HG03139 (cell line): Measurements from ENCODE around the gene NOX5.

Experiments used
- ATAC-seq: cut with Tn5 transposase; IDR thresholded peaks from one replicate; pipeline ENCODE4 v1.9.1; 2021; ENCODE audit not compliant: unreplicated experiment

NOX5 gene

DNA sequence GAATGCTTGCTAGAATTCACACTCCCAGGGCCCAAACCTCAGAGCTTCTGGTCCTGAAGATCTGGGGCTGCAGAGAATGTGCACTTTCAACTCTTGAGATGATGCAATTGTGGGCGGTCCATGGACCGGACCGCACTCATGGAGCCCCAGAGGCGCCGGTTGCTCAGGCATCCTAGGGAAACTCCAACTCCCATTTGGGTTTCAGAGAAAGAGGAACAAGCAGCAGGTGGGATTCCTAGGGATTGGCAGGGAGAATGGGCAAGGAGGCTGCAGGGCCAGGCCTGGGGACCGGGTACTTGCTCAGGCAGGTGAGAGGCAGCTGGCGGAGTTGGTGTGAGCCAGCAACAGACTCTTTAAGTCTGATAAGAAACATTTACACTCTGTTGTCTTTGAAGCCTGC is 3.5 kb downstream of the NOX5 start:
- ATAC-seq: no peak

DNA sequence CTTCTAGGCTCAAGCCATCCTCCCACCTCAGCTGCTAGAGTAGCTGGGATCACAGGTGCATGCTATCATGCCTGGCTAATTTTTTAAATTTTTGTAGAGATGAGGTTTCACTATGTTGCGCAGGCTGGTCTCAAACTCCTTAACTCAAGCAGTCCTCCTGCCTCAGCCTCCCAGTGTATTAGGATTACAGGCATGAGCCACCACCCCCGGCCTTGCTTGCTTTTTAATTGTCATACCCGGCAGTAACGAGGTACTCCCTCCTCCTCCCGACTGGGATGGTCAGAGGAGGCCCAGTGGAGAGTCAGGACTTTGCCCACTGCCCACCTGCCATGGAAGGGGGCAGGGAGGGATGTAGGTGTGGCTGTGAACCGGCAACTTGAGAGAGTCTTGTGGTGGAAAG is 4.5 kb downstream of the NOX5 start:
- no peak for ATAC-seq

DNA sequence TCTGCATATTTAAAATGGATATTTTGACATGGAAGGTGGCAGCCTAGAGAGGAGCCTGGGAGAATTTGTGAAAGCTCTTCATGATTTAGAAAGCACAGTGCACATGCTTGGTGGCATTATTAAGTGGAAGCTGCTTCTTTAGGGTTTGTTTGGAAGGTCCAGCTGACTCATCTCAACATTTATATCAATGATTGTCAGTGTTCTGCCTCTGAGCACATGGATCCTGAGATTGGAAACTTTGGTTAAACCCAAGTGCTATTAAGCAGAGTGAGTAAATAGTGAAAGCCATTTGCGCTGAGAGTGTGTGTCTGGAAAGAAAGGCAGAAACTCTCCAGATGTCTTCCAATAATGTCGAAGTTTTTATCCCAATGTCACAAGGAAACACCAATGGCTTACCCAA is 7.4 kb downstream of the NOX5 start:
- no peak for ATAC-seq

DNA sequence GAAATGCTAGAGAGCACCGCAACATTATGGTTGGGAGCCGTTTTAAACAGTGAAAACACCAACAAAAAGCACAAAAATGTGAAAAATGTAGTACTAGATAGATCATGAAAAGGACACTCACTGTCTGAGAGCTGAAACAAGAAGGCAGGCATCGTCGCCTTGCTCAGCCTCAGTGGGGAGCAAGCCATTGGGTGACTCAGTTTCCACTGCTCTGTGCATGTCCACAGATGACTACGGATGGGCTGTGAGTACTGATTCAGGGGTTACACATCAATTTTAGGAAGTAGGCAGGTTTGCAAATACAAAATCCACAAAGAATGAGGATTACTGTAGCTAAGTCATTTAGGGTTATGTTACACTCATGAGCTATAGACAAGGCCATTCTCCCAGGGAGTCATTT is 10.8 kb downstream of the NOX5 start:
- no peak for ATAC-seq

DNA sequence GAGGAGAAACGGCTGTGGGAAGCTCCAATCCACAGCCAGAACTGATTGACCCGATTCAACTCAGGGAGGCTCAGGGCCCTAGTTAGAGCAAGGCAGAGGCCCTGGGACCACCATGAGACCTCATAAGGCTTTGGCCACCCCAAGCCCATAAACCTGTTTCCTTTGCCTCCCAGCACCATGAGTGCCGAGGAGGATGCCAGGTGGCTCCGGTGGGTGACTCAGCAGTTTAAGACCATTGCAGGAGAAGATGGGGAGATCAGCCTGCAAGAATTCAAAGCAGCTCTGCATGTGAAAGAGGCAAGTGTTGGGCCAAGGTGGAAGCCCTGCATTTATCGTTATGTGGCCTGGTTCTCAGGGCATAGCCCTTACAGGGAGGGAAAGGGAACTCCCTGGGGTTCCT is 11.9 kb downstream of the NOX5 start:
- no peak for ATAC-seq

DNA sequence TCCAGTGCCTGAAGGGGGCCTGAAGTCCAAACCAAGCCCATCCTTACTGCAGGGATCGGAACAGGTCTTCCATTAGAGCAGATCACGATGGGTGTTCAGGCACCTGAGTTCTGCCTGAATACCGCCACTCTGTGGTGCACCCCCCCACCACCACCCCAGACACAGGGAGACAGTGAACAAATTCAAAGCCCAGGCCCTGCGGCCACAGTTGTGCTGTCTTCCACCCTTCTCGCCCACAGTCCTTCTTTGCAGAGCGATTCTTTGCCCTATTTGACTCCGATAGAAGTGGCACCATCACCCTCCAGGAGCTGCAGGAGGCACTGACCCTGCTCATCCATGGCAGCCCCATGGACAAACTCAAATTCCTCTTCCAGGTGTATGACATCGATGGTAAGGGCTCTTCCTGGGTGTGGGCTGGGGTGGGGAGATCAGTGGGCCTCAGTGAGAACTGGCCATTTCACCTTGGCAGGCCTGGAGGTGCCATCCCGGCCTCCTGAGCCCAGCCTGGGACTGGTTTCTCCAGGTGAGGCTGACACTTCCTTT is 13.6 kb downstream of the NOX5 start:
- no peak for ATAC-seq

DNA sequence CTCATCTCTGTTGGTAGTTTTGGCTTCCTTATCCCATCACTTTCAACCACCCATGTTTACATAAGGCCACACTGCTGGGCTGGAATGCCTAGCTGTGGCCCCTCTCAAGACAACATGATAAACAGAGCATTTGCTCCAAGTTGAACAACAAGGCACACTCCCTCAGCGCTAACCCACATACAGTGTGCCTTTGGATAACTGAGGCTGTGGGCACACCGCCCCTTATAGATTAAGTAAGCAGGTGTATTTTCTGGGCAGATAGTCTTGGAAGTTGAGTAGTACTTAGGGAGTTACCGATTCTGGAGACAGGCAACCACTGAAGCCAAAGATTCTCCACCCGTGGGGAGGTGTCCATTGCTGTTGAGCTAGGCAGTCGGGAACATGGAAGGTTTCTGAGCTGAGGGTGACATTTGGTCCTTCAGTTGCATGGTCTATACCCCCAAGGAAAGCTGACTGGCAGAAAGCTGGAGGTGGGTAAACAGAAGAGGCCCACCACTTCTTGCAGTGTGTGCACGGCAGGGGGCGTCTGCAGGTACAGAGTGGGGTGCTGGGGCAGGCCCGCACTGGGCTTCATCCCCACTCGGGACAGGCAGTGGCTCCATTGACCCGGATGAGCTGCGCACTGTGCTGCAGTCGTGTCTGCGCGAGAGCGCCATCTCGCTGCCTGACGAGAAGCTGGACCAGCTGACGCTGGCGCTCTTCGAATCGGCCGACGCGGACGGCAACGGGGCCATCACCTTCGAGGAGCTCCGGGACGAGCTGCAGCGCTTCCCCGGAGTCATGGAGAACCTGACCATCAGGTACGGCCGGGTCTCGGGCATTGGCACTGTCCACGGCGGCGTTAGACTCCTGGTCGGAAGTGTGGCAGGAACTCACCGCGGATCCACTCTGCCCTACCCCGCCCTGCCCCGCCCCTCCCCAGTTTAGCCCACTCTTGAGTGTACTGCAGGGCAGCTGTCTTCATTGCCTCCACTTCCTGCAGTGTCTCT is 16.8 kb downstream of the NOX5 start:
- no peak for ATAC-seq

DNA sequence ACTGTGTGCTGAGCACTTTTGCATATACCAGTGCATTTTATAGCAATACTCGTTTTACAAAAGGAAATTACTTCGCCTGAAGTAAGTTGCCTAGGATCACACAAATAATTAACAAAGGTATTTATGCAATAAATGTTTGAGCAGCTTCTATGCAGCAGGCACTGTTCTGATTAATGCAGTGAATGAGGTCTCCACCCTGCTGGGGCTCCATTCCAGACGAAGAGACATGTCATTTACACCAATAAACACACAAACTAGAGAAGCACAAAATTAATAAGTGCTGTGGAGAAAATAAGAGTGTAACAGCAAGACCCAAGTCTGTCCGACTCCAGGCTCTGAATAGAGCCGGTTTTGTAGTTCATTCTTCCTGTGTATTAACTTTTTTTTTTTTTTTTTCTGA is 17.5 kb downstream of the NOX5 start:
- ATAC-seq: no peak

DNA sequence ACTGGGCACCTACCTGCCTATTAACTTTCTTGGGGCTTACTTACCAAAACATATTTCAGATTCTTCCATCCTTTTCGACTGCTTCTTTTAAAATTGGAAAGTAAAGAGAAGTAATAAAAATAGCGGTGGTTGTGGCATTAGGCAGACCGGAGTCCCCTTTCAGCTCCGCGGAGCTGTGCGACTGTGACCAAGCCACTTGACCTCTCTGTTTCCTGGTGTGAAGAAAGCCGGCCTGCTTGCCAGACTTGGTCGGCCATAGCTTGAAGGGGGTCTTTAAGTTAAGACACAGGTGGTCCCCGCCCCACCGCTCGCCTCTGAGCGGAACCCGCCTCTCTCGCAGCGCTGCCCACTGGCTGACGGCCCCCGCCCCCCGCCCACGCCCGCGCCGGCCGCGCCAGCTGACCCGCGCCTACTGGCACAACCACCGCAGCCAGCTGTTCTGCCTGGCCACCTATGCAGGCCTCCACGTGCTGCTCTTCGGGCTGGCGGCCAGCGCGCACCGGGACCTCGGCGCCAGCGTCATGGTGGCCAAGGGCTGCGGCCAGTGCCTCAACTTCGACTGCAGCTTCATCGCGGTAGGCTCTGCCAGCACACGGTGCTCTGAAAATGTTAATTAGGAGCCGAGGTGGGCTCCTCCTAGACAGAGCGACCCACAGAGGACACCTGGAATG is 18.3 kb downstream of the NOX5 start:
- no peak for ATAC-seq

DNA sequence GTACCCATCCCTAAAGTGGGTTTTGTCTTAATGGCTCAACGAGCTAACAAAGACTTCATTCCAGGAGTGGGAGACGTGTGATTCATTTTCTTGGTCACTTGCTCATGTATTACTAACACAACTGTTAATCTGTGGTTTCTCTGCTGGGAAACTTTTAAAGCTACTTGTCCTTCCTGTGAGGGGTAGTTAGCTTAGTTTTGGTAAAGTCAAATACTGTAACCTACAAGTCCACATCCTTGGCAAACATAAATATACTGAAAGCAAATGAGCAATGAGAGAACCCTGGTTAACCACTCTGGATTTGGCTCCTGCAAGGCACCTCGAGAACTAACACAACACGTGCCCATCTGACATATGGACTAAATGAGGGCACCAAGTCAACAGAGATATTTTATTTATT is 19.9 kb downstream of the NOX5 start:
- ATAC-seq: no peak

DNA sequence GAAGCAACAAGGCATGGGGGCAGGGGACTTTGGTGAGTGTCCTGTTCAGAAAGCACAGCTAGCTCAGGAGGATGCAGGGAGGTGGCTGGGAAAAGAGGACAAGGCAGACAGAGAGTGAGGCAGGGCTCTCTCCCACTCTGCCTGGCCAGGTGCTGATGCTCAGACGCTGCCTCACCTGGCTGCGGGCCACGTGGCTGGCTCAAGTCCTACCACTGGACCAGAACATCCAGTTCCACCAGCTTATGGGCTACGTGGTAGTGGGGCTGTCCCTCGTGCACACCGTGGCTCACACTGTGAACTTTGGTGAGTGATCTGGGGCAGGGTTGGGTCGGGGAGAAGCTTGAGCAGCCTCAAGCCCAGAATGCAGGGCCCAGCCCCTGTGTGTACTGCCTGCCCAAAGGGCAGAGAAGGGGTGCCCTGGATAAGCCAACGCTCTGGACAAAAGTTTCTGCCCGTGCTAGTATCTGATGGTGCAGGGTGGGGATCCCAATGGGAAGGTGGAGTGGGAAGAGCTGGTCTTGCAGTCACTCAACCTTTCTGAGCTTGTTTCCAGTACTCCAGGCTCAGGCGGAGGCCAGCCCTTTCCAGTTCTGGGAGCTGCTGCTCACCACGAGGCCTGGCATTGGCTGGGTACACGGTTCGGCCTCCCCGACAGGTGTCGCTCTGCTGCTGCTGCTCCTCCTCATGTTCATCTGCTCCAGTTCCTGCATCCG is 20.9 kb downstream of the NOX5 start:
- no peak for ATAC-seq

DNA sequence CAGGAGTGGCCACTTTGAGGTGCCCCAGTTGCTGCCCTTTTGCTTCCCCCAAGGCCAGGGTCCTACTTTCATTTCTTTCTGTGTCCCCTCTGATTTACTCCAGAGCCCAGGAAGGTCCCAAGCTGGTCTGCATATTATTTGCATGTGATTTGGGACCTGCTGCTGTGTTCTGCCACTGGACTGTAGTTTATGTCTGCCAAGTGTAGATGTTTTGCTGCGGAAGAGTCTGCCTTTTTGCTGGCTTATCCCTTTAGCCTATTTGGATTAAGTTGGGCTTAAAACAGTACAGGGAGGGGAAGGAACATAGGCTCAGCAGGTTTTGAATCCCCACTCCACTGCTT is 21.4 kb downstream of the NOX5 start:
- no peak for ATAC-seq

DNA sequence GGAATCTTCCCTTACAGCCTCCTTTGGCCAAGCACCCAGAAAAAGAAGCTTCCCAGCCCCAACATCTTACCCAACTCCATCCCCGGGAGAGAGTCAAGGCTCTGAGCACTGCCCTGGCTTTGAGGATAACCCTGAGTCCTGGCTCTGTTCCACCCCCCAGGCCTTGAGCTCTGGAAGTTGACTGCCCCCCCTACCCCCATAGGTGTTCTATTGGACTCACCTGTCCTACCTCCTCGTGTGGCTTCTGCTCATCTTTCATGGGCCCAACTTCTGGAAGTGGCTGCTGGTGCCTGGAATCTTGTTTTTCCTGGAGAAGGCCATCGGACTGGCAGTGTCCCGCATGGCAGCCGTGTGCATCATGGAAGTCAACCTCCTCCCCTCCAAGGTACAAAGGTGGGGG is 22.3 kb downstream of the NOX5 start:
- no peak for ATAC-seq

DNA sequence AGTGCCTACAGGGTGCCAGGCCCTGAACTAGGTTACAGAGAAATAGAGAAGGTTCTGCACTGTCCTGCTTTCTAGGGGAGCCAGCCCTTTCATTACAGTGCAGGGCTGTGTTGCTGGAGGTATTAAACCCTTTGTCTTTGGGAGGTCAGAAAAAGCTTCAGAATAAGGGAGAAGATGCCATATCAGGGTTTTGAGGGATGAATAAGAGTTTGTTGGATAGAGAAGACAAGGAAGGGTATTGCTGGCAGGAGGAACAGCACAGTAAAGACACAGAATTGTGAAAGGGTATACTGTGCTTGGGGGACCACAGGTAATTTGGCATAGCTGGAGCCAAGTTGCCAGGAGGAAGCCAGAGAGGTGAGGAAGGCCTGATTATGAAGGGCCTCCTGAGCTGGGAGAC is 23.0 kb downstream of the NOX5 start:
- ATAC-seq: no peak

DNA sequence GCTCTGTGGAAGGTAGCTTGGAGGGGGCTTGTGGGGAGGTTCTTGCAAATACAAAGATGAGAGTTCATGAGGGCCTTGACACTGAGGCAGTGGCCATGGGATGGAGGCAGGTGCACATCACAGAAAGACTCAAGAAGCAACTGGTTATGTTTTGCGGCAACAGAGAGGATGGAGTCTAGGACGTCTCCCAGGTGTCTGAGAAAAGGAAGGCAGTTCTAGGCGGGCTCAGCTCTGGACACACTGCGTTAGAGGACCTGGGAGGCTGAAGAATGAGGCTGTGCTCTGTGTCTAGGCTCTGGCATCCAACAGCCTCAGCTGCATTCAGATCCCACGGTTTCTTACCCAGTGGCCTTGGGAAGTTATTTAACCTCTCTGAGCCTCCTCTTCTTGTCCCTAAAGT is 23.5 kb downstream of the NOX5 start:
- no peak for ATAC-seq

DNA sequence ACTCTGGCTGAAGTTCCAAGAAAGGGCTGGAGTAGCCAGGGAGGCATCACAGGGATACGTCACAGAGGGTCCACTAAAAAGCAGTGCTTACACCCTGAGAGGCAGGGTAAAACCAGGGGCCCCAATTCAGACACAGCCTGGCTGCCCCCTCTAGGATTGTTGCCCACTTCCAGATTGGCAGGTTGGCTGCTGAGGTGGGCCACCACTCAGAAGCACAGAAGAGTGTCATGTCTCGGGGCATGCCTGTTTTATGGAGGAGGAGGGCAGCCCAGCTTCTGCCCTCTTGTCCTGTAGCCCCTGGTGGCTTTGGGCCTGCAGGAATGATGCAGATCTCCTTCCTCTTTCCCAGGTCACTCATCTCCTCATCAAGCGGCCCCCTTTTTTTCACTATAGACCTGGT is 24.0 kb downstream of the NOX5 start:
- no peak for ATAC-seq

DNA sequence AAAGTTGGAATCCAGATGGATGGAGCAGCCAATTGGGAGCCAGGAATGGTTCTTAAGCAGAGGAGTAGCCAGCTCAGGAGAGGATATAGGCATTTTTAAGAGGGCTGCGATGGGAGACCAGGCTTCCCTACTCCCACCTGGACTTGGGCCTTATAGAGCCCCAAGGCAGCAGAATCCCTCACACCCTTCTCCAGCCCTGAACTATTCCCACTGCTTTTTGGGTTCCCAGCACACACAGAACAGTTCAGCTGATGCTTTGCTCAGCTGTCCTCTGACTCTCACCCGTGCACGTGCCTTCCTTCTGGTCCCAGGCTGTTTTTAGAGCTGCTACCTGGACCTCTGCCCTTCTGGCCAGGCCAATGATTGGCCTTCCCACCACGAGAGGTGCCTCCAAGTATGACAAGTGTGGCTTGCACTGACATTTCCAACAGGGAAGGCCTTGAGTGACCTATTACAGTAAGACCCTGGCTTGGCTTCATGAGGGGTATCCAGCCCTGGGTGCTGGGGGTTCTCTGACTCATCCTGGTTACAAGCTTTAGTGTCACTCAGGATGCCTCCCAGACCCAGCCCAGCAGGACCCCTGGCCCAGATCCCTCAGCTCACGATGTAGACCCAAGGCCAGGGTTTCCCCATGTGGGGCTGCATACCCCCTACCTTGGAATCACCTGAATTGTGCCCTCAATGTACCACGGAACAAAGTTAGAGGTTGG is 25.2 kb downstream of the NOX5 start:
- ATAC-seq: no peak

DNA sequence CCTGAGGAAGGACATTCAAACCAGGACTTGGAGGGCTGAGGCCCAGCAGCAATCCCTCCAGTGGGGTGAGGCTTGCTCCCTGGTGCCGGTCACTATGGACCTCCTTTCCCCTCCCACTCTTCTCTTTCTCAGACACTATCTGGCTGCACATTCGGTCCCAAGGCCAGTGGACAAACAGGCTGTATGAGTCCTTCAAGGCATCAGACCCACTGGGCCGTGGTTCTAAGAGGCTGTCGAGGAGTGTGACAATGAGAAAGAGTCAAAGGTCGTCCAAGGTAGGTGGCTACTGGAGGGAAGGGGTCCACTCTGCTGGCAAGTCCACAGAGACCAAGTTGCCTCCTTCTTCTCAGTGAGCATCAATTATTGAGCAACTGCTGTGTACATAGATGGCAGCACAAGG is 28.0 kb downstream of the NOX5 start:
- ATAC-seq: no peak

DNA sequence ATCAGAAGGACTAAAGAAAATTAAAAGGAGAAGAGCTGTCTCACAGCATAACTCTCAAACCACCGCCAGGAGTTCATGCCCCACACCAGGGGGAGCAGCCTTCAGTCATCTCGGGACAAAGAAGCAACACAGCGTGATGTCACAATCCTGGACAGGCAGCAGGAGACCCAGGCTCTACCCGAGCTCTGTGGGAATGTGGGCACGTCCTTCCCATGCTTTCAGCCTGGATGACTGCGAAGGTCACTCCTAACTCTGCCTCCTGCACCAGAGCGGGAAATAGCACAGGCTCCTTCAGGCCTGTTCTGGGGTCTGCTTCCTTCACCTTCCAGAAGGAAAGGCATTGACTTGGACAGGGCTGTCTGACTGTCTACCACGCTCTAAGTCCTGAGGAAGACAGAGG is 31.3 kb downstream of the NOX5 start:
- ATAC-seq: no peak

DNA sequence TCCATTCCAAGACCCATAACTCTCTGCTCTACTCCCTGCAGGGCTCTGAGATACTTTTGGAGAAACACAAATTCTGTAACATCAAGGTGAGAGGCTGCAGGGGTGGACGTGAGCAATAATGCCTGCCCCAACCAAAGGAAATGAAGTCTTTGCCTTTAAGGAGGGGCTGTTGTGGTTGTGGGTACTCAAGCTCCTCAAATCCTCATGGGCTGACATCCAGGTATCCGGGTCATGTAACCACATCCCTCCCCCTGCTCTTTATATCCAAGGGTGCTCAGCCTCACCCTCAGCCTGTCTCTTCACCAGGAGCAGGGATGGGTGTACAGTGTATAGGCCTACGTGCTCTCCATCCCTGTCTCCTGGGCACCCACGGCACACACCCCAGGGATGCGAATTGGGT is 32.3 kb downstream of the NOX5 start:
- no peak for ATAC-seq

DNA sequence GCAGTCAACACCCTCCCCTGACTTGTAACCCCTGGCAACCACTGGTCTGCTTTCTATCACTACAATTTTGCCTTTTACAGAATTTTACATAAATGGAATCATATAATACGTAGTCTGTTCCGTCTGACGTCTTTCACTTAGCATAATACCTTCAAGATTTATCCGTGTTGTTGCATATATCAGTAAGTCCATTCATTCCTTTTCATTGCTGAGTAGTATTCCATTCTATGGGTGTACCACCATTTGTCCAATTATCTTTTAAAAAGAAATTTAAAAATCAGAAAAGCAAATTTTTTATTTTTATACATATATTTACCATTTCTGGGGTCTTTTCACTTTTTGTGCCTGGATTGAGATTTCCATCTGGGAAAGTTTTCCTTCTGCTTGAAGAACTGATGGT is 35.5 kb downstream of the NOX5 start:
- ATAC-seq: no peak
